OCI-LY7 (cell line): Measurements from ENCODE around the gene BRI3. TPM values are rescaled to one million over a fixed set of nuclear protein-coding genes. Genes with fewer than 3 reads are reported as not detected.

Experiments used
- BruUV-seq: library from RNA; stranded (reverse); fragments of 400-500 nt; replicated peaks from 2 replicates; lab custom pipeline; 2021; lab: Mats Ljungman, UMichigan
- CTCF ChIA-PET: fragments of 300-600 bp; sonication (Branson Sonifier 250); formaldehyde crosslinking; loops from one replicate; lab custom pipeline; 2022; ENCODE audit warnings: antibody characterized with exemption; ENCODE audit not compliant: unreplicated experiment; lab: Charles Lee
- POLR2A ChIA-PET: fragments of 300-600 bp; sonication (Branson Sonifier 250); formaldehyde crosslinking; loops from one replicate; lab custom pipeline; 2022; ENCODE audit warnings: antibody characterized with exemption; lab: Charles Lee
- DNase-seq: peaks from one replicate; pipeline ENCODE4 v3.0.0-alpha.2; 2015; ENCODE audit warnings: low spot score
- H2AFZ ChIP-seq: fragments of 200-600 bp; sonication (generic), shearing (Covaris generic); 2 replicates; pipeline ENCODE4 v1.6.1; 2014; ENCODE audit warnings: mild to moderate bottlenecking, antibody characterized with exemption, low read length, moderate library complexity
- H3K27ac ChIP-seq: fragments of 200-600 bp; sonication (generic); 2 replicates; pipeline ENCODE4 v1.5.1; 2014; ENCODE audit warnings: mixed run types, low read depth, mild to moderate bottlenecking, moderate library complexity, low read length, inconsistent platforms; ENCODE audit not compliant: poor library complexity, severe bottlenecking
- H3K36me3 ChIP-seq: fragments of 200-600 bp; sonication (generic); 2 replicates; pipeline ENCODE4 v1.6.1; 2014; ENCODE audit warnings: mild to moderate bottlenecking, antibody characterized with exemption, low read length, moderate library complexity, mixed read lengths; ENCODE audit not compliant: insufficient read depth
- H3K4me1 ChIP-seq: fragments of 200-600 bp; sonication (generic); 2 replicates; pipeline ENCODE4 v1.5.1; 2014; ENCODE audit warnings: mild to moderate bottlenecking, low read length; ENCODE audit not compliant: insufficient read depth, poor library complexity, severe bottlenecking
- H3K4me2 ChIP-seq: fragments of 200-600 bp; sonication (generic); 2 replicates; pipeline ENCODE4 v1.6.1; 2014; ENCODE audit warnings: mild to moderate bottlenecking, low read length
- H3K4me3 ChIP-seq: fragments of 200-600 bp; sonication (generic); 2 replicates; pipeline ENCODE4 v1.5.1; 2014; ENCODE audit warnings: mild to moderate bottlenecking, low read depth, low read length; ENCODE audit not compliant: poor library complexity, severe bottlenecking
- H3K79me2 ChIP-seq: fragments of 200-600 bp; sonication (generic); 2 replicates; pipeline ENCODE4 v1.6.1; 2016; ENCODE audit warnings: low read depth, mild to moderate bottlenecking, low read length, moderate library complexity, mixed read lengths; ENCODE audit not compliant: insufficient read depth
- H3K9me2 ChIP-seq: fragments of 200-600 bp; sonication (generic); 2 replicates; pipeline ENCODE4 v1.6.1; 2016; ENCODE audit warnings: mild to moderate bottlenecking, low read length, mixed read lengths; ENCODE audit not compliant: insufficient read depth
- H3K9me3 ChIP-seq: fragments of 200-600 bp; sonication (generic); 2 replicates; pipeline ENCODE4 v1.6.1; 2014; ENCODE audit warnings: mild to moderate bottlenecking, mixed run types, low read length, mixed read lengths
- H4K20me1 ChIP-seq: fragments of 200-600 bp; sonication (generic); 2 replicates; pipeline ENCODE4 v1.6.1; 2014; ENCODE audit warnings: mild to moderate bottlenecking, antibody characterized with exemption, low read length, moderate library complexity, mixed read lengths; ENCODE audit not compliant: insufficient read depth
- EZH2phosphoT487 ChIP-seq: fragments of 200-600 bp; sonication (generic); IDR thresholded peaks from 2 replicates; pipeline ENCODE4 v1.6.1; 2018; ENCODE audit warnings: low read depth, borderline replicate concordance, mild to moderate bottlenecking, mixed run types, antibody characterized with exemption, low read length, moderate library complexity, mixed read lengths
- intact Hi-C: fragments of 100-400 bp; cut with micrococcal nuclease; formaldehyde crosslinking; loops from one replicate; pipeline ENCODE4 v1.10.0; 2022; ENCODE audit not compliant: unreplicated experiment
- total RNA-seq, 2 experiments: library from RNA; depleted of rRNA in 1 of 2; stranded (reverse); fragments of >200 nt in 1 of 2; shearing (Covaris generic) in 1 of 2; gene quantifications; 2 replicates each; pipeline ENCODE4 v1.2.3, GENCODE V29; 2014 to 2022
- TF ChIP-seq, protein P1 (sequence below): fragments of 200-600 bp; sonication (generic); conservative IDR thresholded peaks from 2 replicates; pipeline ENCODE4 v1.5.1; 2014; ENCODE audit warnings: mild to moderate bottlenecking, antibody characterized with exemption, low read length, moderate library complexity, mixed read lengths

Gene BRI3
- total RNA-seq, 2 experiments from 2014 or later: 18.0 to 49.8 TPM

DNA sequence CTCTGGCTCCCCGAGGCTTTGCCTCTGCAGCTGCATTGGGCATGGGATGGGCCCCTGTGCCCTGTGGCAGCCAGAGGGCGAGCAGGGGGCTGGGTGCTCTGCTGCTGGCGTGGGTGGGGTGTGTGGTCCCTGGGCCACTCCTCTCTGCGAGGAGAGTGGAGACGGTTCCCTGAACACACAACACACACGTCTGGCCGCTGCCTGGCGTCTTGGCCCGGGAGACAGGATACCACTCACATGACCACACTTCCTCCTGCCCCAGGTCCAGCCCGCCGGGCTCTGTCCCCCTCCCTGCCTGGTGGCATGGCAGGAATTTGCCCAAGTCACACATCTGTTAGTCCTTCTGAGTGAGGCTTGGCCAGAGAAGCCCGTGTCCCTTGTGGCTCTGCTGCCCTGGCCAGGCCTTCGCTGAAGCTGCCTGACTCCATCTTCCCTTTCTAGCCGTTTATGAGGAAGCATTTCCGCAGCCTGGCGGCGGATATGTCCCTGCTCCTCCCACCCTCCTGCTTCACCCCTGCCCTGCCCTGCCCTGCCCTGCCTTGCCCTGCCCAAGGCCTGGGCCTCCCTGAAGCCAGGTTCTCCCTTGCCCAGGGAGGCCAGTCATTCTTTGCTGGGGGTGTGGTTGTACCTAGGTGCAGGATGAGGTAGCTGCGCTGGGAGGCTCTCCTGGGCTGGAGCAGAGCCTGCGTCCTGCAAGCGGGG is 3.0 kb downstream of the BRI3 start:
- Histone ChIP-seq H3K79me2 (no peaks in the 10 kb centered on the region), H3K27ac (no peak overlapping the region)

DNA sequence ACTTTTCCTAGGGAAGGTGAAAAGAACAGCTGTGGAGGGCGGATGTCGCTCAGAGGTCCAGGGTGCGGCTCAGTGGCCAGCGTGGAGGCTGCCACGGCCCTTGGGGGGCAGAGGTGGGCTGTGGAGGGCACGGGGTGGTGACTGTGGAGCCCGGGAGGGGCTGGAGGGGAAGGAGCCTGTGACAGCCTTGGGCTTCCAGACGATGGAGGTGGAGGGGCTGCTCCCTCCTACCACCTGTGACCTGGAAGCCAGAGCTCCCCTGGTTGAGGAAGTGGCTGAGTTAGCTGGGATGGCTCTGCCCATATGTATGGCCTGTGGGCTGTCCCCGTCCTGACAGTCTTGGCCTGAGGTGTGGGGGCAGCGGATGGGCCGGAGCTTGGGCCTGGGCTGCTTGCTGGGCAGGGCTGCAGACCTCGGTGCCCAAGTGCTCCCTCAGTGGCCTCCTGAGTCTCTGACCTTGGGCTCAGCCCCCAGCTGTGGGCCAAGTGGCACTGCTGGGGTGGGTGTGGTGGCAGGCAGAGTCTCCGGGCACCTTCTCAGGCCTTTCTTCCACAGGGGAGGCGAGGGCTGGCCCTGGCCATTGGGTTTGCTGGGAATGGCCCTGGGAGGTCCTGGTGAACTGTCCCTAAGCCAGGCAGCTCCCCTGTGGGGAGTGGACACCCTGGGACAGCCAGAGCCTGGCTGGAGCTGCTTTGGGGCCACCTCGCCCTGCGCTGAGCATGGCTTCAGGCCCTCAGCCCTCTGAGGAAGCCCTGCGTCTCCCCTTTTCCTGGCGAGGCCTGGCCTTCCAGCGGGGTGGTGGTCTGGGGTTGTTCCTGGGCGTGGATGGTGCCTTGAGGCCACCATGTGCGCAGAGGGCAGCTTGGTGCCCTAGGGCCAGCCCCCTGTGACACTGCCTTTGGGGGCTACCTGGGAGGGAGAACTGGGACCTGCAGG is 3.9 kb downstream of the BRI3 start:
- no peak overlapping the region for H3K4me3 ChIP-seq
- peaks cover 18% of the 10 kb centered on the region for H3K4me1 ChIP-seq
- H3K9me3 ChIP-seq: no peaks in the 10 kb centered on the region
- H4K20me1 ChIP-seq: no peaks in the 10 kb centered on the region; the same call in 1 of the 2 replicates
- no peaks in the 10 kb centered on the region for H3K9me2 ChIP-seq
- POLR2A ChIA-PET: no interaction called here
- no peaks in the 10 kb centered on the region for H3K36me3 ChIP-seq
- H3K79me2 ChIP-seq: no peaks in the 10 kb centered on the region
- BruUV-seq: no TSS peak
- no peak overlapping the region for H2AFZ ChIP-seq
- no peak overlapping the region for H3K27ac ChIP-seq
- no peak overlapping the region for H3K4me2 ChIP-seq
- TF ChIP-seq, protein P1, sequence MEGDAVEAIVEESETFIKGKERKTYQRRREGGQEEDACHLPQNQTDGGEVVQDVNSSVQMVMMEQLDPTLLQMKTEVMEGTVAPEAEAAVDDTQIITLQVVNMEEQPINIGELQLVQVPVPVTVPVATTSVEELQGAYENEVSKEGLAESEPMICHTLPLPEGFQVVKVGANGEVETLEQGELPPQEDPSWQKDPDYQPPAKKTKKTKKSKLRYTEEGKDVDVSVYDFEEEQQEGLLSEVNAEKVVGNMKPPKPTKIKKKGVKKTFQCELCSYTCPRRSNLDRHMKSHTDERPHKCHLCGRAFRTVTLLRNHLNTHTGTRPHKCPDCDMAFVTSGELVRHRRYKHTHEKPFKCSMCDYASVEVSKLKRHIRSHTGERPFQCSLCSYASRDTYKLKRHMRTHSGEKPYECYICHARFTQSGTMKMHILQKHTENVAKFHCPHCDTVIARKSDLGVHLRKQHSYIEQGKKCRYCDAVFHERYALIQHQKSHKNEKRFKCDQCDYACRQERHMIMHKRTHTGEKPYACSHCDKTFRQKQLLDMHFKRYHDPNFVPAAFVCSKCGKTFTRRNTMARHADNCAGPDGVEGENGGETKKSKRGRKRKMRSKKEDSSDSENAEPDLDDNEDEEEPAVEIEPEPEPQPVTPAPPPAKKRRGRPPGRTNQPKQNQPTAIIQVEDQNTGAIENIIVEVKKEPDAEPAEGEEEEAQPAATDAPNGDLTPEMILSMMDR: no peak
- TF ChIP-seq EZH2phosphoT487: no peak
- intact Hi-C loops: no loop called here
- no peak for DNase-seq
- CTCF ChIA-PET: no interaction called here

More for the DNA sequence above, 3.0 kb downstream of the BRI3 start:
- intact Hi-C loops: loop anchor here (5.0 kb wide), 1 partner anchor 177 kb away; the partner anchor contains the start of gene LMTK2
- DNase-seq: no peak
- Histone ChIP-seq H3K9me2 (no peaks in the 10 kb centered on the region), H2AFZ (no peak overlapping the region), H3K9me3 (no peaks in the 10 kb centered on the region), H4K20me1 (no peaks in the 10 kb centered on the region; the same call in 1 of the 2 replicates), H3K4me2 (no peak overlapping the region), H3K4me3 (no peak overlapping the region), H3K4me1 (peaks cover 21% of the 10 kb centered on the region), H3K36me3 (no peaks in the 10 kb centered on the region)
- BruUV-seq: no TSS peak
- TF ChIP-seq, protein P1: no peak
- TF ChIP-seq EZH2phosphoT487: no peak
- ChIA-PET CTCF (no interaction called here), POLR2A (no interaction called here)
